Measurements from ENCODE around the gene KIF7.
A peak's percentile ranks its signal among the peaks of the same experiment; 100 is the strongest.

KIF7 gene

GRCh38 chr15:89657686-89658200, 2.5 kb upstream of the KIF7 start:
- Histone ChIP-seq H3K27me3 (replicated peaks; ENCODE audit: control insufficient read depth, insufficient read depth, low read length) (no peaks in the 10 kb centered on the region; the same call in none of the 2 replicates), H3K36me3 (ENCODE audit: control insufficient read depth, insufficient read depth, low read length) (no peaks in the 10 kb centered on the region), H3K4me3 (replicated peaks; ENCODE audit: low read depth, low read length) (no peak overlapping the region)
- TF ChIP-seq CTCF (IDR thresholded peaks at IDR 0.05; ENCODE audit: insufficient read depth, low read length, poor library complexity, severe bottlenecking) = no peak
- DNase-seq (ENCODE audit: extremely low read depth, insufficient read length) = no peak

- no peaks in the 10 kb centered on the region; the same call in none of the 2 replicates for H3K27me3 ChIP-seq (replicated peaks; ENCODE audit: control insufficient read depth, insufficient read depth, low read length)
- TF ChIP-seq CTCF (IDR thresholded peaks at IDR 0.05; ENCODE audit: insufficient read depth, low read length, poor library complexity, severe bottlenecking) = no peak
- H3K36me3 ChIP-seq (ENCODE audit: control insufficient read depth, insufficient read depth, low read length) = no peaks in the 10 kb centered on the region
- DNase-seq (ENCODE audit: extremely low read depth, insufficient read length) = no peak
- H3K4me3 ChIP-seq (replicated peaks; ENCODE audit: low read depth, low read length) = no peak overlapping the region
These were observed 999 bp upstream of the KIF7 start for GRCh38 chr15:89656116-89656815.

GRCh38 chr15:89654301-89654761, 936 bp downstream of the KIF7 start:
- no peak for DNase-seq (ENCODE audit: extremely low read depth, insufficient read length)
- H3K4me3 ChIP-seq (replicated peaks; ENCODE audit: low read depth, low read length) = peak overlapping the region; percentile 59; the same call in 1 of the 2 replicates
- no peak for TF ChIP-seq CTCF (IDR thresholded peaks at IDR 0.05; ENCODE audit: insufficient read depth, low read length, poor library complexity, severe bottlenecking)
- H3K27me3 ChIP-seq (replicated peaks; ENCODE audit: control insufficient read depth, insufficient read depth, low read length) = no peaks in the 10 kb centered on the region; the same call in none of the 2 replicates
- H3K36me3 ChIP-seq (ENCODE audit: control insufficient read depth, insufficient read depth, low read length) = no peaks in the 10 kb centered on the region

- Histone ChIP-seq H3K4me3 (replicated peaks; ENCODE audit: low read depth, low read length) (no peak overlapping the region), H3K27me3 (replicated peaks; ENCODE audit: control insufficient read depth, insufficient read depth, low read length) (no peaks in the 10 kb centered on the region; the same call in none of the 2 replicates), H3K36me3 (ENCODE audit: control insufficient read depth, insufficient read depth, low read length) (no peaks in the 10 kb centered on the region)
- DNase-seq (ENCODE audit: extremely low read depth, insufficient read length) = no peak
- no peak for TF ChIP-seq CTCF (IDR thresholded peaks at IDR 0.05; ENCODE audit: insufficient read depth, low read length, poor library complexity, severe bottlenecking)
These were observed 1.7 kb downstream of the KIF7 start for GRCh38 chr15:89653578-89653977.

- DNase-seq (ENCODE audit: extremely low read depth, insufficient read length) = no peak
- Histone ChIP-seq H3K4me3 (replicated peaks; ENCODE audit: low read depth, low read length) (no peak overlapping the region), H3K27me3 (replicated peaks; ENCODE audit: control insufficient read depth, insufficient read depth, low read length) (no peaks in the 10 kb centered on the region; the same call in none of the 2 replicates), H3K36me3 (ENCODE audit: control insufficient read depth, insufficient read depth, low read length) (no peaks in the 10 kb centered on the region)
- no peak for TF ChIP-seq CTCF (IDR thresholded peaks at IDR 0.05; ENCODE audit: insufficient read depth, low read length, poor library complexity, severe bottlenecking)
These were observed 2.6 kb downstream of the KIF7 start for GRCh38 chr15:89652666-89653065.
